ENCODE results near the gene POSTN.

DNA sequence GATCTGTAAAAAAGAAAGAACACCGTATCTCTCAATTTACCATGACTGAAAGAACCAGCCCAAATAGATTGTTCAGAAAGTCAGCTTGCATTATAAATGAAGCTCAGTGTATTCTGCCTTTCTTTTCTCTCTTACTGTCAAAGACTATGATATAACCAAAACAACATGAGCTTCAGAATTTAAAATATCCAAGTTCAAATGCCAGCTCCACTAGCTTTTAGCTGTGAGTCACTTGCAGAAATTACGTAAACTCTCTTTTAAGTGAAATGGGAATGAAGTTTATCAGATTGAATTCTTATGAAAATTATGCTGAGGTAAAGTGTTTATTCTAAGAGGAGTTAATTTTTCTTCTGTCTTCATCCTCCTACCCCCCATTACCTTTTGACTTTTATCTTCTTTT is 20.0 kb upstream of the POSTN start:
- TF ChIP-seq, protein P1, sequence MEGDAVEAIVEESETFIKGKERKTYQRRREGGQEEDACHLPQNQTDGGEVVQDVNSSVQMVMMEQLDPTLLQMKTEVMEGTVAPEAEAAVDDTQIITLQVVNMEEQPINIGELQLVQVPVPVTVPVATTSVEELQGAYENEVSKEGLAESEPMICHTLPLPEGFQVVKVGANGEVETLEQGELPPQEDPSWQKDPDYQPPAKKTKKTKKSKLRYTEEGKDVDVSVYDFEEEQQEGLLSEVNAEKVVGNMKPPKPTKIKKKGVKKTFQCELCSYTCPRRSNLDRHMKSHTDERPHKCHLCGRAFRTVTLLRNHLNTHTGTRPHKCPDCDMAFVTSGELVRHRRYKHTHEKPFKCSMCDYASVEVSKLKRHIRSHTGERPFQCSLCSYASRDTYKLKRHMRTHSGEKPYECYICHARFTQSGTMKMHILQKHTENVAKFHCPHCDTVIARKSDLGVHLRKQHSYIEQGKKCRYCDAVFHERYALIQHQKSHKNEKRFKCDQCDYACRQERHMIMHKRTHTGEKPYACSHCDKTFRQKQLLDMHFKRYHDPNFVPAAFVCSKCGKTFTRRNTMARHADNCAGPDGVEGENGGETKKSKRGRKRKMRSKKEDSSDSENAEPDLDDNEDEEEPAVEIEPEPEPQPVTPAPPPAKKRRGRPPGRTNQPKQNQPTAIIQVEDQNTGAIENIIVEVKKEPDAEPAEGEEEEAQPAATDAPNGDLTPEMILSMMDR (IDR thresholded peaks at IDR 0.05) = no peak
- no peak for TF ChIP-seq POLR2A (IDR thresholded peaks at IDR 0.05)
